BJ (cell line): ENCODE measurements around the gene ZNF423. TPM values are rescaled to one million over a fixed set of nuclear protein-coding genes. Genes with fewer than 3 reads are reported as not detected.

Experiments used
- CTCF ChIA-PET: fragments of 350-600 bp; formaldehyde crosslinking; extraction: SDS; loops from one replicate; lab custom pipeline; 2021; ENCODE audit warnings: antibody characterized with exemption, inconsistent platforms; lab: Yijun Ruan, JAX
- POLR2A ChIA-PET: fragments of 300-600 bp; sonication (Branson Sonifier 250); formaldehyde crosslinking; extraction: SDS; loops from one replicate; lab custom pipeline; 2021; ENCODE audit warnings: antibody characterized with exemption; lab: Charles Lee
- DNase-seq: peaks from one replicate; pipeline ENCODE4 v3.0.0-alpha.2; 2011; ENCODE audit warnings: low read depth
- H3K27me3 ChIP-seq: 2 replicates; pipeline ENCODE4 v1.6.0; 2011; ENCODE audit warnings: low read length; ENCODE audit not compliant: control insufficient read depth, insufficient read depth
- H3K36me3 ChIP-seq: 2 replicates; pipeline ENCODE4 v1.5.1; 2011; ENCODE audit warnings: low read length; ENCODE audit not compliant: control insufficient read depth, insufficient read depth
- H3K4me3 ChIP-seq: 2 replicates; pipeline ENCODE4 v1.5.1; 2011; ENCODE audit warnings: low read depth, mild to moderate bottlenecking, control low read depth, low read length
- CTCF ChIP-seq: IDR thresholded peaks from 2 replicates; pipeline ENCODE4 v1.5.1; 2011; ENCODE audit warnings: low read depth, mild to moderate bottlenecking, control low read depth, inconsistent platforms, low read length, moderate library complexity; ENCODE audit not compliant: insufficient read depth
- polyA plus RNA-seq: library from polyadenylated mRNA; depleted of rRNA; stranded (reverse); fragments of >200 nt; gene quantifications from 2 replicates; pipeline ENCODE4 v1.2.3, GENCODE V29; 2011

The ZNF423 gene
- polyA plus RNA-seq, 1 experiment: 0.22 TPM

GRCh38 chr16:49504023-49504364 lies 351.9 kb downstream of the ZNF423 start:
- CTCF ChIA-PET: interaction anchor here (1.4 kb wide), 1 partner anchor 11 kb away, joined by 3 read pairs; no protein-coding TSS in a partner anchor
- no peak overlapping the region for H3K4me3 ChIP-seq
- DNase-seq: no peak
- TF ChIP-seq CTCF: no peak
- POLR2A ChIA-PET: no interaction called here
- no peaks in the 10 kb centered on the region for H3K36me3 ChIP-seq
- H3K27me3 ChIP-seq: no peaks in the 10 kb centered on the region

- ChIA-PET CTCF (no interaction called here), POLR2A (no interaction called here)
- H3K27me3 ChIP-seq: no peaks in the 10 kb centered on the region
- H3K4me3 ChIP-seq: no peak overlapping the region
- H3K36me3 ChIP-seq: no peaks in the 10 kb centered on the region
- no peak for TF ChIP-seq CTCF
- no peak for DNase-seq
Measured at GRCh38 chr16:49503256-49504022, 352.5 kb downstream of the ZNF423 start.

GRCh38 chr16:49502136-49502881 lies 353.6 kb downstream of the ZNF423 start:
- Histone ChIP-seq H3K27me3 (no peaks in the 10 kb centered on the region), H3K4me3 (no peak overlapping the region), H3K36me3 (no peaks in the 10 kb centered on the region)
- no peak for DNase-seq
- POLR2A ChIA-PET: no interaction called here
- no peak for TF ChIP-seq CTCF
- CTCF ChIA-PET: no interaction called here

- Histone ChIP-seq H3K27me3 (no peaks in the 10 kb centered on the region), H3K4me3 (no peak overlapping the region), H3K36me3 (no peaks in the 10 kb centered on the region)
- POLR2A ChIA-PET: no interaction called here
- CTCF ChIA-PET: no interaction called here
- TF ChIP-seq CTCF: no peak
- no peak for DNase-seq
Measured at GRCh38 chr16:49499869-49500610, 355.9 kb downstream of the ZNF423 start.

- H3K27me3 ChIP-seq: no peaks in the 10 kb centered on the region
- no peak for TF ChIP-seq CTCF
- H3K36me3 ChIP-seq: no peaks in the 10 kb centered on the region
- no peak for DNase-seq
- H3K4me3 ChIP-seq: no peak overlapping the region
- ChIA-PET POLR2A (no interaction called here), CTCF (no interaction called here)
Measured at GRCh38 chr16:49499414-49499785, 356.5 kb downstream of the ZNF423 start.
